ENCODE results near the gene ST6GAL1.
A peak's percentile ranks its signal among the peaks of the same experiment; 100 is the strongest.

Gene ST6GAL1

GRCh38 chr3:187077085-187077484 is 146.8 kb downstream of the ST6GAL1 start:
- DNase-seq, result no peak
- in situ Hi-C loops (cut with HindIII; ENCODE audit: low pct_ligation_motif_present, low pct_unique_long_range_greater_than_20kb, low sequenced_read_pairs), result no loop called here

- in situ Hi-C loops (cut with HindIII; ENCODE audit: low pct_ligation_motif_present, low pct_unique_long_range_greater_than_20kb, low sequenced_read_pairs), result no loop called here
- no peak for DNase-seq
Observed at GRCh38 chr3:187077537-187077936, 147.2 kb downstream of the ST6GAL1 start.

GRCh38 chr3:187079090-187080022 is 149.0 kb downstream of the ST6GAL1 start:
- in situ Hi-C loops (cut with HindIII; ENCODE audit: low pct_ligation_motif_present, low pct_unique_long_range_greater_than_20kb, low sequenced_read_pairs), result no loop called here
- DNase-seq, result no peak

- DNase-seq, result no peak
- in situ Hi-C loops (cut with HindIII; ENCODE audit: low pct_ligation_motif_present, low pct_unique_long_range_greater_than_20kb, low sequenced_read_pairs), result no loop called here
Observed at GRCh38 chr3:187080799-187081450, 150.6 kb downstream of the ST6GAL1 start.

GRCh38 chr3:187082758-187083375 is 152.5 kb downstream of the ST6GAL1 start:
- DNase-seq, result no peak
- in situ Hi-C loops (cut with HindIII; ENCODE audit: low pct_ligation_motif_present, low pct_unique_long_range_greater_than_20kb, low sequenced_read_pairs), result no loop called here

- in situ Hi-C loops (cut with HindIII; ENCODE audit: low pct_ligation_motif_present, low pct_unique_long_range_greater_than_20kb, low sequenced_read_pairs), result no loop called here
- DNase-seq, result no peak
Observed at GRCh38 chr3:187084126-187084525, 153.8 kb downstream of the ST6GAL1 start.

GRCh38 chr3:187084580-187084979 is 154.3 kb downstream of the ST6GAL1 start:
- in situ Hi-C loops (cut with HindIII; ENCODE audit: low pct_ligation_motif_present, low pct_unique_long_range_greater_than_20kb, low sequenced_read_pairs), result no loop called here
- DNase-seq, result no peak

- DNase-seq, result no peak
- in situ Hi-C loops (cut with HindIII; ENCODE audit: low pct_ligation_motif_present, low pct_unique_long_range_greater_than_20kb, low sequenced_read_pairs), result no loop called here
Observed at GRCh38 chr3:187085021-187085666, 154.8 kb downstream of the ST6GAL1 start.

GRCh38 chr3:187085933-187086332 is 155.6 kb downstream of the ST6GAL1 start:
- in situ Hi-C loops (cut with HindIII; ENCODE audit: low pct_ligation_motif_present, low pct_unique_long_range_greater_than_20kb, low sequenced_read_pairs), result no loop called here
- peak; percentile 18 for DNase-seq

GRCh38 chr3:187086831-187087230 is 156.5 kb downstream of the ST6GAL1 start:
- in situ Hi-C loops (cut with HindIII; ENCODE audit: low pct_ligation_motif_present, low pct_unique_long_range_greater_than_20kb, low sequenced_read_pairs), result no loop called here
- DNase-seq, result no peak

- in situ Hi-C loops (cut with HindIII; ENCODE audit: low pct_ligation_motif_present, low pct_unique_long_range_greater_than_20kb, low sequenced_read_pairs), result no loop called here
- DNase-seq, result no peak
Observed at GRCh38 chr3:187088701-187089100, 158.4 kb downstream of the ST6GAL1 start.

- in situ Hi-C loops (cut with HindIII; ENCODE audit: low pct_ligation_motif_present, low pct_unique_long_range_greater_than_20kb, low sequenced_read_pairs), result no loop called here
- no peak for DNase-seq
Observed at GRCh38 chr3:187093320-187093719, 163.0 kb downstream of the ST6GAL1 start.

GRCh38 chr3:187098923-187099512 is 168.7 kb downstream of the ST6GAL1 start:
- no peak for DNase-seq
- in situ Hi-C loops (cut with HindIII; ENCODE audit: low pct_ligation_motif_present, low pct_unique_long_range_greater_than_20kb, low sequenced_read_pairs), result no loop called here

GRCh38 chr3:187101184-187102072 is 171.1 kb downstream of the ST6GAL1 start:
- in situ Hi-C loops (cut with HindIII; ENCODE audit: low pct_ligation_motif_present, low pct_unique_long_range_greater_than_20kb, low sequenced_read_pairs), result no loop called here

GRCh38 chr3:187102073-187102634 is 171.8 kb downstream of the ST6GAL1 start:
- DNase-seq, result no peak
- in situ Hi-C loops (cut with HindIII; ENCODE audit: low pct_ligation_motif_present, low pct_unique_long_range_greater_than_20kb, low sequenced_read_pairs), result no loop called here

More at GRCh38 chr3:187101184-187102072, 171.1 kb downstream of the ST6GAL1 start:
- peak; percentile 21 for DNase-seq

- in situ Hi-C loops (cut with HindIII; ENCODE audit: low pct_ligation_motif_present, low pct_unique_long_range_greater_than_20kb, low sequenced_read_pairs), result no loop called here
- no peak for DNase-seq
Observed at GRCh38 chr3:187103251-187103650, 172.9 kb downstream of the ST6GAL1 start.

GRCh38 chr3:187104342-187104741 is 174.0 kb downstream of the ST6GAL1 start:
- in situ Hi-C loops (cut with HindIII; ENCODE audit: low pct_ligation_motif_present, low pct_unique_long_range_greater_than_20kb, low sequenced_read_pairs), result no loop called here
- no peak for DNase-seq
